Glutamatergic neuron (in vitro differentiated cells): ENCODE measurements around the gene GNAI2. TPM values are rescaled to one million over a fixed set of nuclear protein-coding genes. Genes with fewer than 3 reads are reported as not detected.

ENCODE experiments used
- DNase-seq: peaks from one replicate; pipeline ENCODE4 v3.0.0; 2022
- H3K27ac Mint-ChIP-seq: one replicate; pipeline ENCODE4 v1.8.0; 2020; ENCODE audit warnings: mild to moderate bottlenecking, mixed read lengths, inconsistent platforms; ENCODE audit not compliant: unreplicated experiment
- H3K27me3 Mint-ChIP-seq: one replicate; pipeline ENCODE4 v1.8.0; 2020; ENCODE audit warnings: mild to moderate bottlenecking, moderate library complexity, mixed read lengths, inconsistent platforms; ENCODE audit not compliant: unreplicated experiment
- H3K36me3 Mint-ChIP-seq: one replicate; pipeline ENCODE4 v1.8.0; 2020; ENCODE audit warnings: mild to moderate bottlenecking, mixed read lengths, inconsistent platforms; ENCODE audit not compliant: unreplicated experiment
- H3K4me1 Mint-ChIP-seq: one replicate; pipeline ENCODE4 v1.8.0; 2020; ENCODE audit warnings: mild to moderate bottlenecking, low read depth, mixed read lengths, inconsistent platforms; ENCODE audit not compliant: unreplicated experiment
- H3K4me3 Mint-ChIP-seq: one replicate; pipeline ENCODE4 v1.8.0; 2020; ENCODE audit warnings: mild to moderate bottlenecking, mixed read lengths, inconsistent platforms; ENCODE audit not compliant: unreplicated experiment
- H3K9me3 Mint-ChIP-seq: one replicate; pipeline ENCODE4 v1.8.0; 2020; ENCODE audit warnings: mild to moderate bottlenecking, moderate library complexity, mixed read lengths, inconsistent platforms; ENCODE audit not compliant: unreplicated experiment
- CTCF ChIP-seq: fragments of 200-600 bp; sonication (generic); IDR thresholded peaks from one replicate; pipeline ENCODE4 v1.5.0; 2021; ENCODE audit not compliant: partially characterized antibody, unreplicated experiment
- total RNA-seq: library from RNA; stranded (reverse); fragmentation: NEBNext Ultra II Directional; extraction: Animal tissue kit (Norgen Biotek cat#: 25700); gene quantifications from one replicate; pipeline ENCODE4 v1.2.1, GENCODE V29; 2021; ENCODE audit not compliant: unreplicated experiment

The GNAI2 gene
- total RNA-seq, 1 donor from 2014 or later, result 297 TPM

- Mint-ChIP-seq H3K4me3 (peak overlapping the region; percentile 93), H3K27ac (peak overlapping the region; percentile 91)
Observed at GRCh38 chr3:50299638-50299928, 63.6 kb downstream of the GNAI2 start.

DNA sequence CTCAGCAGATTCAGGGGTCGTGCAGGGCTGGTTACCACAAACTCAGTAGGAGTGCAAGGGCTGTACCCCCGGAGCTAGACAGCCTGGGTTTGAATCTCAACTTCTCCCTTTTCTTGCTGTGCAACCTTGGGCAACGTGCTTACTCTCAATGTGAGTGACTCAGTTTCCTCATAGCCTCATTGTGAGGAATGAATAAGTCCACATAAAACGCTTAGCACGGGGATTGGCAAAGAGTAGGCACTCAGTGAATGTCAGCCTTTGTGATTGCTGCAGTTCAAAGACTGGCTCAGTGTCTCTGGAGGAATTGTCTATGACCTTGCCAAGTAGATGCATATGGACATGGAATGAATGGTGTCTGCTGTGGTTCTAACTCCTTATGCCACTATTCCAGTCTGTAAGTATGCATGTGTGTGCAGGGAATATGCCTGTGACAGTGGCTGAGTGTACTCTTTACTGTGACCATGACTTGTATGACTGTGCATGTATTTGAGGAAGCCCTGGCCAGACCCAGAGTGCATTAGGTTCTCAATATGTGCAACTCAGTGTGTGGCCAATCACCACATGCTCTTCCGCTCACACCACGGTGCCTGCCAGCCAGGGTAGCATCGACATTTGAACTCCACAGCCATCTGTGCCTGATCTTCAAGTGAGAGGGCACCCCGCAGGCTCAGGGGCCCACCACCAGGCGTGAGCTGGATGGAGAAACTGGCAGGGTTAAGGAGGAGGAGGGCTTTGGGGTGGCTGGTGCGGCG is 64.1 kb downstream of the GNAI2 start:
- no peak for DNase-seq
- H3K4me3 Mint-ChIP-seq, result peak overlapping the region; percentile 93
- no peak for TF ChIP-seq CTCF
- H3K4me1 Mint-ChIP-seq, result peaks cover 8% of the 10 kb centered on the region
- peak overlapping the region; percentile 91 for H3K27ac Mint-ChIP-seq
- H3K36me3 Mint-ChIP-seq, result no peaks in the 10 kb centered on the region
- H3K27me3 Mint-ChIP-seq, result peaks cover 16% of the 10 kb centered on the region
- H3K9me3 Mint-ChIP-seq, result peaks cover 6% of the 10 kb centered on the region

More at GRCh38 chr3:50299638-50299928, 63.6 kb downstream of the GNAI2 start:
- Mint-ChIP-seq H3K36me3 (no peaks in the 10 kb centered on the region), H3K4me1 (peaks cover 8% of the 10 kb centered on the region), H3K27me3 (peaks cover 16% of the 10 kb centered on the region), H3K9me3 (peaks cover 3% of the 10 kb centered on the region)
- no peak for DNase-seq
- no peak for TF ChIP-seq CTCF

DNA sequence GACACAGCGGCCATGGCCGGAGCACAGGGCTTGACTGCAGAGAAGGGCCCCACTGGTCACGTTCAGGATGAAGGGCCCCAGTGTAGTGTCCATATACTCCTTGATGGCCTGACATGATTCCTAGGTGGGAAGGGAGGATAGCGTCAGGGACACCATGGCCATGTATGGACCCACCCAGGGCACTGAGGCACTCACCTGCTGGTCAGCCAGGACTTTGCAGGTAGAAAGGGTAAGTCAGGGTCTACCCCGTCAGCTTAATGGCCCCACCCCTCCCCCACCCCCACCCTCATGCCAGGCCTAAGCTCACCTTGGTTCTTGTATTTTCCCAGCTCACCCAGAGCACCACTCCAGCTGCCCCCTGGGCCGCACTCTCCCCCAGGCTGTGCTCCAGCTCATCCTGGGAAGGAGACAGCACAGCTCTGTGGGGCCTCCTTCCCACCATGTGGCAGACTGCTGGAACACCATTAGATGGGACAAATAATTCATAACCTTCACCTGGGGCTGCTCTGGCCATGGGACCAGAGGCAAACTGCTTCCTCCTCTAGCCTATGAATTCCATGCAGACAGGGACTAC is 64.8 kb downstream of the GNAI2 start:
- H3K9me3 Mint-ChIP-seq, result peaks cover 6% of the 10 kb centered on the region
- H3K4me3 Mint-ChIP-seq, result peak overlapping the region; percentile 93
- peak overlapping the region; percentile 91 for H3K27ac Mint-ChIP-seq
- H3K27me3 Mint-ChIP-seq, result peaks cover 16% of the 10 kb centered on the region
- no peak for TF ChIP-seq CTCF
- H3K36me3 Mint-ChIP-seq, result no peaks in the 10 kb centered on the region
- H3K4me1 Mint-ChIP-seq, result peaks cover 8% of the 10 kb centered on the region
- no peak for DNase-seq

DNA sequence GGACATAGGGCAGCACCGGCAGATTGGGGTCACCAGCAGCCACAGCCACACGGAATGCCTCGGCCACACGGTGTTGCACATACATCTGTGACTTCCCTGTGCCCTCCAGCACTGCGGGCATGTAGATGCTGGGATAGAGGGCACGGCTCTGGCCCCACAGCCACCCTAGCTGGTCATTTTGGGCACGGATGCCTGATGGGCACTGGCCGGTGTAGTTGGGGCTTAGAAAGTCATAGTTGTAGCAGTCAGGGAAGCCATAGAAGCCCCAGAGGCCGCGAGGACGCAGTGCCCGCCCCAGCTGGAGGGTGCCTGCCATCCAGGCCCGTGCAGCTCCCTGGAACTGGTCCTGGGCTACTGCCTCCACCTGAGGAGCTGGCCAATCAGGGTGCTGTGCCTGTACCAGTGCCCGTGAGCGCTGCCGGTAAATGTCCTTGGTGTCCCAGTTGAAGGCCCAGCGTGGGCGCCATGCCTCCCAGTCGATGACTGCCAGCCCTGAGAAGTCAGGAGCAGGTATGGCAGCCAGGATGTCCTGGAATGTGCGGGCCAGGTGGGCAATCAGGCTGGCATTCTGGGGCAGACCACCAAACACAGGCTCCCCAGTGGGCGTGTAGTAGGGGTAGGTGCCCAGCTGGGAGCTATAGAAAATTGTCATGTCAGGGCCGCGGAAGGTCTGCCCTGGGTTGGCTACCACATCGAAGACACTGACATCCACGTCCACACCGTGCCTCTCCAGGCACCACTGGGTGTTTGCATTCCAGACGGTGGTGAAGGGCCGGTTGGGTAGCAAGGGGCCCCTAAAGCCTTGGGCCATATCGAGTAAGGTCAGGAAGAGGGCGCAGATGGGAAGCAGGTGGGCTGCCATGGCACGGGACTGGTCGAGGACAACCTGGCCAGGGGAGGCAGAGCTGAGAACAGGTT is 66.3 kb downstream of the GNAI2 start:
- H3K9me3 Mint-ChIP-seq, result peaks cover 6% of the 10 kb centered on the region
- DNase-seq, result no peak
- H3K27me3 Mint-ChIP-seq, result peaks cover 16% of the 10 kb centered on the region
- TF ChIP-seq CTCF, result no peak
- H3K4me3 Mint-ChIP-seq, result no peak overlapping the region
- H3K4me1 Mint-ChIP-seq, result peaks cover 8% of the 10 kb centered on the region
- H3K36me3 Mint-ChIP-seq, result no peaks in the 10 kb centered on the region
- H3K27ac Mint-ChIP-seq, result no peak overlapping the region
